H1 (cell line): ENCODE measurements around the gene OR52R1. TPM values are rescaled to one million over a fixed set of nuclear protein-coding genes. Genes with fewer than 3 reads are reported as not detected.
"Not testable (repeated sequence)": the region's sequence is repeated elsewhere in the genome, so short reads cannot be mapped to it uniquely, and the experiment has no call there.

Experiments
- CTCF ChIA-PET: fragments of 300-600 bp; sonication (Branson Sonifier 250); formaldehyde crosslinking; loops from one replicate; lab custom pipeline; 2021; ENCODE audit not compliant: partially characterized antibody; lab: Charles Lee
- POLR2A ChIA-PET: fragments of 300-600 bp; sonication (Branson Sonifier 250); formaldehyde crosslinking; loops from one replicate; lab custom pipeline; 2021; ENCODE audit warnings: inconsistent platforms; ENCODE audit not compliant: partially characterized antibody; lab: Charles Lee
- DNase-seq, 2 experiments: peaks; one replicate each; pipeline versions ENCODE4 v3.0.0 to v3.0.0-alpha.2; 2010 to 2022; ENCODE audit warnings: low spot score in 2 of 2, low read depth in 1 of 2, mixed read lengths in 1 of 2
- FAIRE-seq: peaks from 2 replicates; lab custom pipeline; 2011; peaks lifted over from hg19 to GRCh38; lab: Jason Lieb, UNC
- H2AFZ ChIP-seq: 2 replicates; pipeline ENCODE4 v1.8.1; 2012; ENCODE audit warnings: low read length, inconsistent platforms
- H2AK5ac ChIP-seq: 2 replicates; pipeline ENCODE4 v1.6.1; 2013; ENCODE audit warnings: low read depth, low read length
- H2BK120ac ChIP-seq: replicated peaks from 2 replicates; pipeline ENCODE3; 2013; ENCODE audit warnings: low read depth, low read length, inconsistent platforms
- H2BK12ac ChIP-seq: 2 replicates; pipeline ENCODE4 v1.6.1; 2013; ENCODE audit warnings: low read depth, low read length
- H2BK15ac ChIP-seq: 2 replicates; pipeline ENCODE4 v1.6.1; 2013; ENCODE audit warnings: low read length
- H2BK20ac ChIP-seq: 2 replicates; pipeline ENCODE4 v1.6.1; 2013; ENCODE audit warnings: low read length
- H2BK5ac ChIP-seq: 2 replicates; pipeline ENCODE4 v1.6.1; 2013; ENCODE audit warnings: low read depth, low read length
- H3K14ac ChIP-seq: 2 replicates; pipeline ENCODE4 v1.6.1; 2013; ENCODE audit warnings: inconsistent platforms; ENCODE audit not compliant: insufficient read length
- H3K18ac ChIP-seq: 2 replicates; pipeline ENCODE4 v1.6.1; 2013; ENCODE audit warnings: low read length; ENCODE audit errors: extremely low read depth
- H3K23ac ChIP-seq: 2 replicates; pipeline ENCODE4 v1.6.1; 2013; ENCODE audit warnings: inconsistent platforms; ENCODE audit not compliant: insufficient read length
- H3K23me2 ChIP-seq: 2 replicates; pipeline ENCODE4 v1.6.1; 2013; ENCODE audit warnings: low read depth, low read length
- H3K27ac ChIP-seq: 2 replicates; pipeline ENCODE4 v1.6.1; 2011; ENCODE audit warnings: low read depth, low read length, inconsistent platforms
- H3K27me3 ChIP-seq, 4 experiments: replicated peaks in 1 of 4; 1 replicate in 1 of 4; 2 replicates in 3 of 4; pipeline versions ENCODE4 v1.6.1 to v1.8.1; 2011 to 2013; ENCODE audit warnings: low read length in 3 of 4, mild to moderate bottlenecking in 3 of 4, inconsistent platforms in 2 of 4, mixed read lengths in 2 of 4, moderate library complexity in 1 of 4; ENCODE audit not compliant: control insufficient read depth in 3 of 4, insufficient read depth in 3 of 4; ENCODE audit errors: extremely low read depth in 1 of 4
- H3K36me3 ChIP-seq, 4 experiments: 2 replicates each; pipeline versions ENCODE4 v1.6.1 to v1.8.1; 2011 to 2013; ENCODE audit warnings: mild to moderate bottlenecking in 4 of 4, low read length in 3 of 4, moderate library complexity in 2 of 4, control low read depth in 1 of 4, inconsistent platforms in 1 of 4; ENCODE audit not compliant: insufficient read depth in 4 of 4, control insufficient read depth in 2 of 4
- H3K4ac ChIP-seq: replicated peaks from 2 replicates; pipeline ENCODE3; 2013; ENCODE audit warnings: low read length, low read depth, mixed read lengths, inconsistent platforms; ENCODE audit not compliant: insufficient read length
- H3K4me1 ChIP-seq, 4 experiments: replicated peaks in 1 of 4; 1 replicate in 1 of 4; 2 replicates in 3 of 4; pipeline versions ENCODE4 v1.6.1 to v1.8.1; 2011 to 2013; ENCODE audit warnings: low read length in 3 of 4, inconsistent platforms in 2 of 4, mixed read lengths in 1 of 4; ENCODE audit not compliant: insufficient read depth in 4 of 4, control insufficient read depth in 3 of 4
- H3K4me2 ChIP-seq, 2 experiments: 2 replicates each; pipeline versions ENCODE4 v1.6.1 to v1.8.1; 2011 to 2013; ENCODE audit warnings: low read depth in 2 of 2, low read length in 2 of 2, control low read depth in 1 of 2, inconsistent platforms in 1 of 2, mild to moderate bottlenecking in 1 of 2; ENCODE audit not compliant: insufficient read depth in 1 of 2
- H3K4me3 ChIP-seq, 4 experiments: fragments of 200-600, 300-600 bp in 1 of 4; sonication (generic), shearing (Covaris generic), sonication (Bioruptor Twin) in 1 of 4; 2 replicates each; pipeline versions ENCODE4 v1.5.1 to v1.8.1; 2011 to 2016; ENCODE audit warnings: low read length in 4 of 4, low read depth in 3 of 4, control low read depth in 2 of 4, inconsistent platforms in 2 of 4, mild to moderate bottlenecking in 2 of 4, mixed read lengths in 1 of 4, moderate library complexity in 1 of 4; ENCODE audit not compliant: insufficient read depth in 2 of 4; ENCODE audit errors: extremely low read depth in 1 of 4
- H3K56ac ChIP-seq: replicated peaks from 2 replicates; pipeline ENCODE3; 2013; ENCODE audit warnings: low read depth, mild to moderate bottlenecking, mixed read lengths, low read length, inconsistent platforms; ENCODE audit not compliant: insufficient read length
- H3K79me1 ChIP-seq: 2 replicates; pipeline ENCODE4 v1.6.1; 2013; ENCODE audit warnings: low read depth, low read length, control low read depth
- H3K79me2 ChIP-seq, 2 experiments: 2 replicates each; pipeline versions ENCODE4 v1.6.1 to v1.8.1; 2012 to 2013; ENCODE audit warnings: low read length in 2 of 2, mild to moderate bottlenecking in 2 of 2, inconsistent platforms in 1 of 2; ENCODE audit not compliant: insufficient read depth in 2 of 2, control insufficient read depth in 1 of 2
- H3K9ac ChIP-seq, 4 experiments: replicated peaks in 1 of 4; 1 replicate in 1 of 4; 2 replicates in 3 of 4; pipeline versions ENCODE4 v1.6.1 to v1.8.1; 2011 to 2013; ENCODE audit warnings: low read depth in 3 of 4, low read length in 3 of 4, control low read depth in 2 of 4, mild to moderate bottlenecking in 2 of 4, moderate library complexity in 2 of 4, inconsistent platforms in 1 of 4; ENCODE audit errors: extremely low read depth in 1 of 4
- H3K9me3 ChIP-seq, 2 experiments: 2 replicates each; pipeline versions ENCODE4 v1.6.1 to v1.8.1; 2012 to 2013; ENCODE audit warnings: mild to moderate bottlenecking in 2 of 2, moderate library complexity in 2 of 2, control low read depth in 1 of 2, inconsistent platforms in 1 of 2, low read depth in 1 of 2, low read length in 1 of 2, mixed read lengths in 1 of 2; ENCODE audit not compliant: insufficient read depth in 2 of 2
- H4K20me1 ChIP-seq, 2 experiments: replicated peaks in 1 of 2; 2 replicates each; pipeline versions ENCODE3 to v1.8.1; 2011 to 2013; ENCODE audit warnings: inconsistent platforms in 2 of 2, low read length in 2 of 2, mild to moderate bottlenecking in 1 of 2; ENCODE audit not compliant: insufficient read depth in 2 of 2, control insufficient read depth in 1 of 2
- H4K5ac ChIP-seq: 2 replicates; pipeline ENCODE4 v1.6.1; 2013; ENCODE audit warnings: low read length, low read depth, mixed read lengths, inconsistent platforms; ENCODE audit not compliant: insufficient read length
- H4K8ac ChIP-seq: 2 replicates; pipeline ENCODE4 v1.8.0; 2013; ENCODE audit warnings: mild to moderate bottlenecking, moderate library complexity, low read length, inconsistent platforms; ENCODE audit not compliant: insufficient read depth; ENCODE audit errors: extremely low read depth
- H4K91ac ChIP-seq: replicated peaks from 2 replicates; pipeline ENCODE3; 2013; ENCODE audit warnings: low read length, mixed read lengths, inconsistent platforms; ENCODE audit not compliant: insufficient read length
- JUN ChIP-seq: IDR thresholded peaks from 2 replicates; pipeline ENCODE4 v1.6.1; 2011; ENCODE audit warnings: low read depth, mild to moderate bottlenecking, improper control_type of control experiment, low read length
- JUND ChIP-seq: IDR thresholded peaks from 2 replicates; pipeline ENCODE4 v1.6.1; 2011; ENCODE audit warnings: mild to moderate bottlenecking, improper control_type of control experiment, low read length
- KDM4A ChIP-seq: IDR thresholded peaks from one replicate; pipeline ENCODE4 v1.7.1; 2012; ENCODE audit warnings: low read depth, mild to moderate bottlenecking, moderate library complexity, low read length, inconsistent platforms; ENCODE audit not compliant: severe bottlenecking
- RBBP5 ChIP-seq: IDR thresholded peaks from 2 replicates; pipeline ENCODE4 v1.7.1; 2012; ENCODE audit warnings: low read depth, mild to moderate bottlenecking, inconsistent platforms, low read length, moderate library complexity, borderline replicate concordance
- SIN3A ChIP-seq, 2 experiments: IDR thresholded peaks in 1 of 2; conservative IDR thresholded peaks in 1 of 2; 2 replicates each; pipeline ENCODE4 v1.6.1; 2011 to 2012; ENCODE audit warnings: low read length in 2 of 2, improper control_type of control experiment in 1 of 2, low read depth in 1 of 2, mild to moderate bottlenecking in 1 of 2
- SUZ12 ChIP-seq: fragments of 200-600 bp; sonication (generic); IDR thresholded peaks from 2 replicates; pipeline ENCODE4 v1.6.1; 2012; ENCODE audit warnings: mild to moderate bottlenecking, inconsistent platforms, low read length, moderate library complexity, mixed read lengths
- TBP ChIP-seq: IDR thresholded peaks from 2 replicates; pipeline ENCODE4 v1.6.1; 2011; ENCODE audit warnings: low read depth, low read length, improper control_type of control experiment
- WGBS, 2 experiments: shearing (Covaris generic) in 1 of 2; methylation state at CpG; one replicate each; pipeline versions ENCODE4 v1.1.6 to v1.1.7; 2013 to 2015; ENCODE audit warnings: low lambda C conversion rate in 2 of 2, mixed read lengths in 2 of 2, inconsistent platforms in 1 of 2, low coverage in 1 of 2, missing lambda C conversion rate in 1 of 2; ENCODE audit not compliant: insufficient replicate concordance in 2 of 2, insufficient coverage in 1 of 2, insufficient read length in 1 of 2; ENCODE audit errors: extremely low coverage in 1 of 2, missing lambda C conversion rate in 1 of 2; 5-methylcytosine and 5-hydroxymethylcytosine counted together
- polyA plus RNA-seq, 7 experiments: library from polyadenylated mRNA; depleted of rRNA in 3 of 7; stranded (reverse) in 5 of 7; unstranded in 2 of 7; fragments of >200 nt in 5 of 7; fragments of 200-250 nt in 2 of 7; gene quantifications; 1 replicate in 5 of 7; 2 replicates in 1 of 7; 4 replicates in 1 of 7; pipeline versions ENCODE4 v1.2.1 to v1.2.3, GENCODE V29; 2011 to 2013; ENCODE audit warnings: missing spikeins in 2 of 7, mixed read lengths in 2 of 7
- total RNA-seq: library from RNA; stranded (reverse); fragmentation: NEBNext Ultra II Directional; extraction: Animal tissue kit (Norgen Biotek cat#: 25700); gene quantifications from 2 replicates; pipeline ENCODE4 v1.2.1, GENCODE V29; 2021

The OR52R1 gene
- total and polyA plus RNA-seq, 2 of the 8 experiments (the other 6 are each of a cell fraction or from before 2014, with no cell fraction given) = not detected

GRCh38 chr11:4808476-4808875 lies 4.3 kb upstream of the OR52R1 start (continued):
- TF ChIP-seq SIN3A (conservative IDR thresholded peaks at IDR 0.05 in 1 of 2, IDR thresholded peaks at IDR 0.05 in 1 of 2; ENCODE audit: low read depth in 1 of 2, low read length in 2 of 2) = no peak
- TF ChIP-seq SUZ12 = no peak
- TF ChIP-seq KDM4A = no peak
- TF ChIP-seq TBP = no peak
- no peak for TF ChIP-seq JUND
- TF ChIP-seq JUN = no peak
- no peak for TF ChIP-seq RBBP5

- H3K36me3 ChIP-seq, H4K20me1 ChIP-seq, H4K5ac ChIP-seq, H3K27ac ChIP-seq, H2AK5ac ChIP-seq, H3K18ac ChIP-seq, H3K9me3 ChIP-seq, H3K27me3 ChIP-seq, DNase-seq, FAIRE-seq, H2BK20ac ChIP-seq, H3K4me1 ChIP-seq, H3K4me3 ChIP-seq, H3K14ac ChIP-seq, H3K79me1 ChIP-seq, H3K56ac ChIP-seq, H2BK120ac ChIP-seq, H3K4ac ChIP-seq, H3K79me2 ChIP-seq, H2BK5ac ChIP-seq, H3K9ac ChIP-seq, H3K4me2 ChIP-seq, POLR2A ChIA-PET, H4K8ac ChIP-seq, H3K23me2 ChIP-seq, H3K23ac ChIP-seq, H2AFZ ChIP-seq, H2BK12ac ChIP-seq, H2BK15ac ChIP-seq, H4K91ac ChIP-seq: not testable (repeated sequence)
- 80% methylated on average over 5 of the region's 5 CpGs; no CpG with 5 or more reads in 1 of the 2 experiments for WGBS, 2 experiments
- CTCF ChIA-PET = interaction anchor here (0.7 to 0.8 kb wide), 2 partner anchors 26 to 164 kb away, joined by 3 to 4 read pairs; partner anchors contain the start of gene OR51D1
These were observed 2.9 kb downstream of the OR52R1 start for GRCh38 chr11:4801316-4801715.
